ENCODE measurements around the gene BICRAL. TPM values are rescaled to one million over a fixed set of nuclear protein-coding genes. Genes with fewer than 3 reads are reported as not detected.
"Not testable (repeated sequence)": the region's sequence is repeated elsewhere in the genome, so short reads cannot be mapped to it uniquely, and the experiment has no call there.

The BICRAL gene
- total and polyA plus RNA-seq, 8 donors, result 12.6 to 20.0 (median 18.5) TPM

DNA sequence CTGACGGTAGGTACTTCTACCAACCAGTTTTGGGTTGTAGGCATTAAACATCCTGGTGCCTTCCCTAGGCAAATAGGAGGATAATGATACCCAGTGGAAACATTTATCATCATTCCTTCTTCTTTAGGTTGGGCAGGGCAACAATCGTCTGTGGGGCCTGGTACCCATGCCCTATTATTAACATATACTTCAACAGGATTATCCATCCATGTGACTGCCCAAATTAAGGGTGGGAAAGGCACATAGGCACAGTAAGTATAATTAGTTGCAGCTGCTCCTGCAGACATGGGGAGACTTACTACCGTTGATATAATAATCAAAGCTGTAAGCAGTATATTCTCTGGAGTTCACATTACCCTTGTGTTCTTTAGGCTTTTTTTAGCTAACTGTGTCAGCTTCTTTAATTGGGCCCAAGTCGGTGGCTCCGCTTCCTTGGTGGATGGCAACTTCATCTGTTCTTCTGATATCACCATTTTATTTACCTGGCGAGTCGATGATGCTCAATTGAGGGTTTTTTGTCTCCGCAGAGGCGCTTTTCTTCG is 114.4 kb downstream of the BICRAL start:
- H3K27ac ChIP-seq, result no peak overlapping the region
- no peaks in the 10 kb centered on the region for H3K27me3 ChIP-seq
- TF ChIP-seq, protein P1, sequence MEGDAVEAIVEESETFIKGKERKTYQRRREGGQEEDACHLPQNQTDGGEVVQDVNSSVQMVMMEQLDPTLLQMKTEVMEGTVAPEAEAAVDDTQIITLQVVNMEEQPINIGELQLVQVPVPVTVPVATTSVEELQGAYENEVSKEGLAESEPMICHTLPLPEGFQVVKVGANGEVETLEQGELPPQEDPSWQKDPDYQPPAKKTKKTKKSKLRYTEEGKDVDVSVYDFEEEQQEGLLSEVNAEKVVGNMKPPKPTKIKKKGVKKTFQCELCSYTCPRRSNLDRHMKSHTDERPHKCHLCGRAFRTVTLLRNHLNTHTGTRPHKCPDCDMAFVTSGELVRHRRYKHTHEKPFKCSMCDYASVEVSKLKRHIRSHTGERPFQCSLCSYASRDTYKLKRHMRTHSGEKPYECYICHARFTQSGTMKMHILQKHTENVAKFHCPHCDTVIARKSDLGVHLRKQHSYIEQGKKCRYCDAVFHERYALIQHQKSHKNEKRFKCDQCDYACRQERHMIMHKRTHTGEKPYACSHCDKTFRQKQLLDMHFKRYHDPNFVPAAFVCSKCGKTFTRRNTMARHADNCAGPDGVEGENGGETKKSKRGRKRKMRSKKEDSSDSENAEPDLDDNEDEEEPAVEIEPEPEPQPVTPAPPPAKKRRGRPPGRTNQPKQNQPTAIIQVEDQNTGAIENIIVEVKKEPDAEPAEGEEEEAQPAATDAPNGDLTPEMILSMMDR (IDR thresholded peaks at IDR 0.05), result no peak
- peaks cover 3 to 13% of the 10 kb centered on the region in 2 donors for H3K4me1 ChIP-seq
- intact Hi-C loops (cut with DNase I), result no loop called here
- DNase-seq, result no peak
- ATAC-seq, result no peak
- H3K9me3 ChIP-seq, result no peaks in the 10 kb centered on the region
- H3K4me3 ChIP-seq, result no peak overlapping the region
- no peaks in the 10 kb centered on the region for H3K36me3 ChIP-seq

DNA sequence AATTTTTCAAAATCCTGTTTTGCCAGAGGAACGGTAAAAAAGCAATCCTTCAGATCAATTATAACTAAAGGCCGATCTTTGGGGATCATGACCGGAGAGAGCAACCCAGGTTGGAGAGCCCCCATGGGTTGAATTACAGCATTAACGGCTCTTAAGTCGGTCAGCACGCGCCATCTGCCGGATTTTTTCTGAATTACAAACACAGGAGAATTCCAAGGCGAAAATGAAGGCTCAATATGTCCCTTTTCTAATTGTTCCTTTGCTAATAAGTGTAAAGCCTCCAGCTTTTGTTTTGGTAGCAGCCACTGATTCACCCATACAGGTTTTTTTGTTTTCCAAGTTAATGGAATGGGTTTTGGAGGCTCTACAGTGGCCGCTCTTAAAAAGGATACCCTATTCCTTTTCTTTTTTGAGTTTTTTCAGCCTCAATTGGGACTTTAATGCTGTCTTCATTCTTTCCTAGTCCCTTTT is 117.1 kb downstream of the BICRAL start:
- no peak for ATAC-seq
- DNase-seq, result peak in 3 of 4 donors; percentile 46 to 69 (median 61)
- TF ChIP-seq, protein P1 (IDR thresholded peaks at IDR 0.05), result peak; percentile 74
- Histone ChIP-seq H3K9me3 (no peaks in the 10 kb centered on the region), H3K4me3 (no peak overlapping the region), H3K27me3 (no peaks in the 10 kb centered on the region), H3K36me3 (no peaks in the 10 kb centered on the region), H3K4me1 (peaks cover 8% of the 10 kb centered on the region in 2 donors), H3K27ac (no peak overlapping the region)
- intact Hi-C loops (cut with DNase I), result no loop called here

DNA sequence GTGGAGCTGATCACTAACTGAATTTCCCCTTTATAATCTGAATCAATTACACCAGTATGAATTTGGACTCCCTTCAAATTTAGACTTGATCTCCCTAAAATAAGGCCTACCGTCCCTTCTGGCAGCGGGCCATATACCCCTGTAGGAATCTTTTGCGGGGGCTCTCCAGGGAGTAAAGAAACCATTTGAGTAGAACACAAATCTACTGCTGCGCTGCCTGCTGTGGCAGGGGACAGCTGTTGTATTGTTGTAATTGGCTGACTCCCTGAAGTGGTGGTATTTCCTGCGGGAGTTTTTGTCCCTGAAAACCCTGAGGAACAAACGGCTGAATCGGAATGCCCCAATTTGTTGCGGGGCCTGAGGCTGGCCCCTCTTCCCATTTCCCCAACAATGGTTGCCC is 118.0 kb downstream of the BICRAL start:
- no peaks in the 10 kb centered on the region for H3K27me3 ChIP-seq
- TF ChIP-seq, protein P1 (IDR thresholded peaks at IDR 0.05), result no peak
- intact Hi-C loops (cut with DNase I), result loop anchor here in 1 of 2 donors (10.0 kb wide), 1 partner anchor 245 kb away; no protein-coding TSS in a partner anchor
- no peak overlapping the region for H3K27ac ChIP-seq
- no peaks in the 10 kb centered on the region for H3K36me3 ChIP-seq
- H3K4me1 ChIP-seq, result peaks cover 8% of the 10 kb centered on the region in 2 donors
- DNase-seq (peak in 1 of 4 donors; percentile 49), ATAC-seq (no peak)
- H3K4me3 ChIP-seq, result no peak overlapping the region
- no peaks in the 10 kb centered on the region for H3K9me3 ChIP-seq

DNA sequence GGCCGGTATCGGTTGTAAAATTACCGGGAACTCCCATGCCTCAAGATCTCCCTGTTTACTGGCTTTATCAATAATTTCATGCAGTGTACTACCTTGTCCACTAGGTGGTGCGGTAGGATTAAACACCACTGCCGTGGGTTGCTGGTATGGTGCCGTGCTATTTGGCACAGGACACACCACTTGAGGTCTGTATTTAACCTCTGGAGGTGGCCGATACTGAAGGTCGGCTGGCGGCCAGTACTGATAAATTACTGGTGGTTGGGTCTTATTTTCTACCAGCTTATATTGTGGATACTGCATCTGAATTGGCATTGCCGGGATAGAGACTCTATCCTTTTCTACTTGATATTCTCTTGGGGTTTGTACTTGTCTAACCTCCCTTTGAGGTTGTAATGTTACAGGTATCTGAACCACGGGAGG is 119.7 kb downstream of the BICRAL start:
- H3K36me3 ChIP-seq, result no peaks in the 10 kb centered on the region
- TF ChIP-seq, protein P1 (IDR thresholded peaks at IDR 0.05), result peak; percentile 80 to 81
- no peaks in the 10 kb centered on the region for H3K27me3 ChIP-seq
- H3K9me3 ChIP-seq, result no peaks in the 10 kb centered on the region
- H3K4me1 ChIP-seq, result peaks cover 8% of the 10 kb centered on the region in 2 donors
- H3K27ac ChIP-seq, result no peak overlapping the region
- DNase-seq (peak in 3 of 4 donors; percentile 77 to 87 (median 78)), ATAC-seq (peak; percentile 100)
- no peak overlapping the region for H3K4me3 ChIP-seq
- intact Hi-C loops (cut with DNase I), result loop anchor here in 1 of 2 donors (10.0 kb wide), 1 partner anchor 243 kb away; no protein-coding TSS in a partner anchor

DNA sequence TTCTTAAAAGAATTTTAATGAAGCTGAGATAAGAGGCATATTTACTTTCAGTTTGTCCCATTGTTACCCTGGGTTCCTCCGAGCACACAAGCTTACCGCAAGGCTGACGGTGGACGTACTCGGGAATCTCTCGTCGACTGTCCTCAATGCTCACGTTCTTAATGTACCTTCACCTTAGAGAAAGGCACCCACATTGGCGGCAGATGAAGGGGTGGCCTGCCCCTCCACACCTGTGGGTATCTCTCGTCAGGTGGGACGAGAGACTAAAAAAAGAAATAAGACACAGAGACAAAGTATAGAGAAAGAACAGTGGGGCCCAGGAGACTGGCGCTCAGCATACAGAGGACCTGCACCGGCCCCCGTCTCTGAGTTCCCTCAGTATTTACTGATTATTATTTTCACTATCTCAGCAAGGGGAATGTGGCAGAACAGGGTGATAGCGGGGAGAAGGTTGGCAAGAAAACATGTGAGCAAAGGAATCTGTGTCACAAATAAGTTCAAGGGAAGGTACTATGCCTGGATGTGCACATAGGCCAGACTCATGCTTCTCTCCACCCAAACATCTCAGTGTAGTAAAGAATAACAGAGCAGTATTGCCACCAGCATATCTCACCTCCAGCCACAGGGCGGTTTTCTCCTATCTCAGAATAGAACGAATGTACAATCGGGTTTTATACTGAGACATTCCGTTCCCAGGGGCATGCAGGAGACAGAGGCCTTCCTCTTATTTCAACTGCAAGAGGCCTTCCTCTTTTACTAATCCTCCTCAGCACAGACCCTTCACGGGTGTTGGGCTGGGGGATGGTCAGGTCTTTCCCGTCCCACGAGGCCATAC is 120.8 kb downstream of the BICRAL start:
- H3K27me3 ChIP-seq, H3K4me3 ChIP-seq, H3K9me3 ChIP-seq, DNase-seq, H3K4me1 ChIP-seq, H3K36me3 ChIP-seq, H3K27ac ChIP-seq, ATAC-seq: not testable (repeated sequence)
- intact Hi-C loops (cut with DNase I), result loop anchor here in 1 of 2 donors (10.0 kb wide), 1 partner anchor 242 kb away; no protein-coding TSS in a partner anchor
